ENCODE results near the gene EPAS1. TPM values are rescaled to one million over a fixed set of nuclear protein-coding genes. Genes with fewer than 3 reads are reported as not detected.

EPAS1 gene
- total RNA-seq, 6 experiments from 2014 or later, result 101 to 232 (median 170) TPM

DNA sequence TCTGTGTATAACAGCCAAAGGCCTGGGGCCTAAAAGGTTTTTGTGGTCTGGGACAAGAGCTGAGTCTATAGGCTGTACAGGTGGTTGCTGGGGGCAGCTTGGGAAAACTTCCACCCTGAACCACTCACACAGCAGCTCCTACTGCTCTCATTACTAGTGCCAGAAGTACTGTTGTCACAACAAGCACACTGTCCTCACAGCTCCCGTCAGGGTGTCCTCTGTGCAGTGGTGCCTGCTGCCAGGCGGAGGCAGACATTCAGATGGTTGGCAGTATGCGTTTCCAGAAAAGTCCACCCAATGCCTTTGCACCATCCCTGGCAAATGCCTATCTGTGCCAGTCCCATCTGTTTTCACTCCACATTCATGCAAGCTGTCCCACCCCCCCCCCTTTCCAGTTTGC lies 58.5 kb downstream of the EPAS1 start:
- no peak overlapping the region for H3K4me3 ChIP-seq
- no peak for TF ChIP-seq POLR2A (IDR thresholded peaks at IDR 0.05)
- TF ChIP-seq, protein P1, sequence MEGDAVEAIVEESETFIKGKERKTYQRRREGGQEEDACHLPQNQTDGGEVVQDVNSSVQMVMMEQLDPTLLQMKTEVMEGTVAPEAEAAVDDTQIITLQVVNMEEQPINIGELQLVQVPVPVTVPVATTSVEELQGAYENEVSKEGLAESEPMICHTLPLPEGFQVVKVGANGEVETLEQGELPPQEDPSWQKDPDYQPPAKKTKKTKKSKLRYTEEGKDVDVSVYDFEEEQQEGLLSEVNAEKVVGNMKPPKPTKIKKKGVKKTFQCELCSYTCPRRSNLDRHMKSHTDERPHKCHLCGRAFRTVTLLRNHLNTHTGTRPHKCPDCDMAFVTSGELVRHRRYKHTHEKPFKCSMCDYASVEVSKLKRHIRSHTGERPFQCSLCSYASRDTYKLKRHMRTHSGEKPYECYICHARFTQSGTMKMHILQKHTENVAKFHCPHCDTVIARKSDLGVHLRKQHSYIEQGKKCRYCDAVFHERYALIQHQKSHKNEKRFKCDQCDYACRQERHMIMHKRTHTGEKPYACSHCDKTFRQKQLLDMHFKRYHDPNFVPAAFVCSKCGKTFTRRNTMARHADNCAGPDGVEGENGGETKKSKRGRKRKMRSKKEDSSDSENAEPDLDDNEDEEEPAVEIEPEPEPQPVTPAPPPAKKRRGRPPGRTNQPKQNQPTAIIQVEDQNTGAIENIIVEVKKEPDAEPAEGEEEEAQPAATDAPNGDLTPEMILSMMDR (IDR thresholded peaks at IDR 0.05), result no peak
- no peaks in the 10 kb centered on the region for H3K27me3 ChIP-seq
- peaks cover 0 to 5% (median 0%) of the 10 kb centered on the region in 4 donors for H3K4me1 ChIP-seq
- H3K9me3 ChIP-seq, result no peaks in the 10 kb centered on the region
- ATAC-seq (no peak), DNase-seq (no peak)
- peaks cover 7 to 75% (median 37%) of the 10 kb centered on the region in 4 donors for H3K36me3 ChIP-seq
- WGBS (ENCODE audit: insufficient coverage, low coverage, low lambda C conversion rate, missing lambda C conversion rate), result 67% methylated on average over 1 of the region's 3 CpGs
- intact Hi-C loops (cut with DNase I), result no loop called here
- no peak overlapping the region for H3K27ac ChIP-seq

DNA sequence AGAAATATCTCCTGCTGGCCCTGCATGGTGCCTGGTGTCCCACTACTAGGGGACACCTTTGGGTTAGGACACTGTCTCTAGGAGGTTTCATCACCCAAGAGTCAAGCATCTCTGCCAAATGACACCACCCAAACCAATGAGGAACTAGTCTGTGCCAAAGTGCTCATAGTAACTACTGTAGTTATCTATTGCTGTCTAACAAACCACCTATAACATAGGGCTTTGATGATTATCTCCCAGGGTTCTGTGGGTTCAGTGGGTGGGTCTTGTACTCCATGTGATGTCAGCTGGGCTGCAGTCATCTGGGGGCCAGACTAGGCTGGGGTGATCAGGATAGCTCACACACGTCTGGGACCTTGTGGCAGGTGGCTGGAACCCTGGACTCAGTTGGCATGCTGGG lies 59.8 kb downstream of the EPAS1 start:
- Histone ChIP-seq H3K27ac (no peak overlapping the region), H3K4me1 (peaks cover 0 to 5% (median 0%) of the 10 kb centered on the region in 4 donors), H3K27me3 (no peaks in the 10 kb centered on the region), H3K4me3 (no peak overlapping the region), H3K36me3 (peaks cover 11 to 78% (median 39%) of the 10 kb centered on the region in 4 donors), H3K9me3 (no peaks in the 10 kb centered on the region)
- no peak for ATAC-seq
- intact Hi-C loops (cut with DNase I), result no loop called here
- no peak for DNase-seq
- no CpG with 5 or more reads among the region's 1 CpG for WGBS (ENCODE audit: insufficient coverage, low coverage, low lambda C conversion rate, missing lambda C conversion rate)
- no peak for TF ChIP-seq POLR2A (IDR thresholded peaks at IDR 0.05)
- TF ChIP-seq, protein P1 (IDR thresholded peaks at IDR 0.05), result no peak

DNA sequence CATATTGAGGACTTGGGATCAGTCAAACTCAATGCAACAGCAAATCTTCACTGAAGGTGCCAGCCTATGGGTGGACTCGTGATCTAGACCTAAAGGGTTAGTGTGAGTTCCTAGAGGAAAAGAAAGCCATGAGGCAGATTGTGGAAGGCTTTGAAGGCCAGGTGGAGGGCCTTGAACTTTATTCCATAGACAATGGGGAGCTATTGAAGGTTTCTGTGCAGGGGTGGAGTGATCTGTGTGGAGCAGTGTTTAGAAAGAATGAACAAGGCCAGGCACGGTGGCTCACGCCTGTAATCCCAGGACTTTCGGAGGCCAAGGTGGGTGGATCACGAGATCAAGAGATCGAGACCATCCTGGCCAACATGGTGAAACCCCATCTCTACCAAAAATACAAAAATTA lies 61.5 kb downstream of the EPAS1 start:
- WGBS (ENCODE audit: insufficient coverage, low coverage, low lambda C conversion rate, missing lambda C conversion rate), result 91% methylated on average over 5 of the region's 6 CpGs
- ATAC-seq (no peak), DNase-seq (no peak)
- Histone ChIP-seq H3K4me3 (no peak overlapping the region), H3K4me1 (no peaks in the 10 kb centered on the region), H3K27me3 (no peaks in the 10 kb centered on the region), H3K36me3 (peaks cover 11 to 73% (median 40%) of the 10 kb centered on the region in 4 donors), H3K27ac (no peak overlapping the region), H3K9me3 (no peaks in the 10 kb centered on the region)
- intact Hi-C loops (cut with DNase I), result no loop called here
- TF ChIP-seq, protein P1 (IDR thresholded peaks at IDR 0.05), result no peak
- TF ChIP-seq POLR2A (IDR thresholded peaks at IDR 0.05), result no peak

DNA sequence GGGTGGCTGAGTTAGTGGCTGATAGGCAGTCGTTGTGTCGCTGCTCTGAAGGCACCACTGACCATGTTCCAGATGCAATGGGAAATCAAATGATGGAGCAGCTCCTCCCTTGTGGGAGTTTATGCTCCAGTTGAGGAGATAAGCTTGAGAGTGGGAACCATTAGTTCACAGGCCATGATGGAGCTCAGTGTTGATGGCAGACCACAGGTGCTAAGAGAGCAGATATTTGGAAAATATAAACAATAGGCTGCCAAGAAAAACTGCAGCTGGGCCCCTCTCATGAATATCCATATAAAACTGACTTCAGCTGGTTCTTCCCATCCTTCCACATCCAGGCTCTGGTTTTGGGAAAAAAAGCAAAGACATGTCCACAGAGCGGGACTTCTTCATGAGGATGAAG lies 63.1 kb downstream of the EPAS1 start:
- WGBS (ENCODE audit: insufficient coverage, low coverage, low lambda C conversion rate, missing lambda C conversion rate), result 70% methylated on average over 2 of the region's 3 CpGs
- Histone ChIP-seq H3K27me3 (no peaks in the 10 kb centered on the region), H3K9me3 (no peaks in the 10 kb centered on the region), H3K36me3 (peaks cover 11 to 67% (median 39%) of the 10 kb centered on the region in 4 donors), H3K4me3 (no peak overlapping the region), H3K4me1 (peaks cover 0 to 5% (median 1%) of the 10 kb centered on the region in 4 donors), H3K27ac (no peak overlapping the region)
- ATAC-seq, result no peak
- TF ChIP-seq, protein P1 (IDR thresholded peaks at IDR 0.05), result no peak
- no peak for TF ChIP-seq POLR2A (IDR thresholded peaks at IDR 0.05)
- intact Hi-C loops (cut with DNase I), result loop anchor here in 1 of 2 donors (10.0 kb wide), 1 partner anchor 346 kb away; no protein-coding TSS in a partner anchor
- DNase-seq, result no peak
